Parathyroid adenoma (tissue), 2 donors: Measurements from ENCODE around the gene NLRP13.

Experiments used
- H2AFZ ChIP-seq: fragments of 300-600 bp; sonication (generic); one replicate; pipeline ENCODE4 v1.7.0; 2017; ENCODE audit warnings: antibody characterized with exemption, mild to moderate bottlenecking
- H3K27ac ChIP-seq: fragments of 300-600 bp; sonication (generic); one replicate; pipeline ENCODE4 v1.7.0; 2017
- H3K27me3 ChIP-seq: fragments of 300-600 bp; sonication (generic); one replicate; pipeline ENCODE4 v1.7.0; 2017; ENCODE audit warnings: low read length; ENCODE audit not compliant: control insufficient read depth, insufficient read depth
- H3K36me3 ChIP-seq: fragments of 300-600 bp; sonication (generic); one replicate; pipeline ENCODE4 v1.7.0; 2017; ENCODE audit warnings: low read length; ENCODE audit not compliant: control insufficient read depth, insufficient read depth
- H3K4me1 ChIP-seq: fragments of 300-600 bp; sonication (generic); one replicate; pipeline ENCODE4 v1.7.0; 2017; ENCODE audit warnings: control low read depth
- H3K4me2 ChIP-seq: fragments of 300-600 bp; sonication (generic); one replicate; pipeline ENCODE4 v1.7.0; 2017; ENCODE audit warnings: low read length
- H3K4me3 ChIP-seq: fragments of 300-600 bp; sonication (generic); one replicate; pipeline ENCODE4 v1.7.0; 2017; ENCODE audit warnings: low read depth, low read length
- H3K79me2 ChIP-seq: fragments of 300-600 bp; sonication (generic); one replicate; pipeline ENCODE4 v1.7.0; 2017; ENCODE audit warnings: control low read depth
- H3K9ac ChIP-seq: fragments of 300-600 bp; sonication (generic); one replicate; pipeline ENCODE4 v1.7.0; 2017; ENCODE audit warnings: mild to moderate bottlenecking
- H3K9me3 ChIP-seq: fragments of 300-600 bp; sonication (generic); one replicate; pipeline ENCODE4 v1.7.0; 2017; ENCODE audit warnings: low read length; ENCODE audit not compliant: control insufficient read depth
- TF ChIP-seq, protein P1 (sequence below): fragments of 300-600 bp; sonication (generic); IDR thresholded peaks from one replicate; pipeline ENCODE4 v1.7.0; 2017; ENCODE audit warnings: antibody characterized with exemption, mild to moderate bottlenecking
- donor health status: primary hyperparathyroidism.

Gene NLRP13, protein sequence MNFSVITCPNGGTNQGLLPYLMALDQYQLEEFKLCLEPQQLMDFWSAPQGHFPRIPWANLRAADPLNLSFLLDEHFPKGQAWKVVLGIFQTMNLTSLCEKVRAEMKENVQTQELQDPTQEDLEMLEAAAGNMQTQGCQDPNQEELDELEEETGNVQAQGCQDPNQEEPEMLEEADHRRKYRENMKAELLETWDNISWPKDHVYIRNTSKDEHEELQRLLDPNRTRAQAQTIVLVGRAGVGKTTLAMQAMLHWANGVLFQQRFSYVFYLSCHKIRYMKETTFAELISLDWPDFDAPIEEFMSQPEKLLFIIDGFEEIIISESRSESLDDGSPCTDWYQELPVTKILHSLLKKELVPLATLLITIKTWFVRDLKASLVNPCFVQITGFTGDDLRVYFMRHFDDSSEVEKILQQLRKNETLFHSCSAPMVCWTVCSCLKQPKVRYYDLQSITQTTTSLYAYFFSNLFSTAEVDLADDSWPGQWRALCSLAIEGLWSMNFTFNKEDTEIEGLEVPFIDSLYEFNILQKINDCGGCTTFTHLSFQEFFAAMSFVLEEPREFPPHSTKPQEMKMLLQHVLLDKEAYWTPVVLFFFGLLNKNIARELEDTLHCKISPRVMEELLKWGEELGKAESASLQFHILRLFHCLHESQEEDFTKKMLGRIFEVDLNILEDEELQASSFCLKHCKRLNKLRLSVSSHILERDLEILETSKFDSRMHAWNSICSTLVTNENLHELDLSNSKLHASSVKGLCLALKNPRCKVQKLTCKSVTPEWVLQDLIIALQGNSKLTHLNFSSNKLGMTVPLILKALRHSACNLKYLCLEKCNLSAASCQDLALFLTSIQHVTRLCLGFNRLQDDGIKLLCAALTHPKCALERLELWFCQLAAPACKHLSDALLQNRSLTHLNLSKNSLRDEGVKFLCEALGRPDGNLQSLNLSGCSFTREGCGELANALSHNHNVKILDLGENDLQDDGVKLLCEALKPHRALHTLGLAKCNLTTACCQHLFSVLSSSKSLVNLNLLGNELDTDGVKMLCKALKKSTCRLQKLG

GRCh38 chr19:55931936-55932386 is at the start of gene NLRP13:
NLRP13 (minus strand) TSS chr19:55932336; CDS start chr19:55932311, 25 bp downstream.
- Histone ChIP-seq H3K27me3 (no peaks in the 10 kb centered on the region), H3K79me2 (no peaks in the 10 kb centered on the region), H3K4me1 (no peaks in the 10 kb centered on the region), H3K36me3 (no peaks in the 10 kb centered on the region), H3K4me3 (no peak within 1 kb of the TSS), H3K4me2 (no peak within 1 kb of the TSS), H3K27ac (no peak within 1 kb of the TSS), H2AFZ (no peak within 1 kb of the TSS), H3K9ac (no peak within 1 kb of the TSS), H3K9me3 (no peaks in the 10 kb centered on the region)
- TF ChIP-seq, protein P1, sequence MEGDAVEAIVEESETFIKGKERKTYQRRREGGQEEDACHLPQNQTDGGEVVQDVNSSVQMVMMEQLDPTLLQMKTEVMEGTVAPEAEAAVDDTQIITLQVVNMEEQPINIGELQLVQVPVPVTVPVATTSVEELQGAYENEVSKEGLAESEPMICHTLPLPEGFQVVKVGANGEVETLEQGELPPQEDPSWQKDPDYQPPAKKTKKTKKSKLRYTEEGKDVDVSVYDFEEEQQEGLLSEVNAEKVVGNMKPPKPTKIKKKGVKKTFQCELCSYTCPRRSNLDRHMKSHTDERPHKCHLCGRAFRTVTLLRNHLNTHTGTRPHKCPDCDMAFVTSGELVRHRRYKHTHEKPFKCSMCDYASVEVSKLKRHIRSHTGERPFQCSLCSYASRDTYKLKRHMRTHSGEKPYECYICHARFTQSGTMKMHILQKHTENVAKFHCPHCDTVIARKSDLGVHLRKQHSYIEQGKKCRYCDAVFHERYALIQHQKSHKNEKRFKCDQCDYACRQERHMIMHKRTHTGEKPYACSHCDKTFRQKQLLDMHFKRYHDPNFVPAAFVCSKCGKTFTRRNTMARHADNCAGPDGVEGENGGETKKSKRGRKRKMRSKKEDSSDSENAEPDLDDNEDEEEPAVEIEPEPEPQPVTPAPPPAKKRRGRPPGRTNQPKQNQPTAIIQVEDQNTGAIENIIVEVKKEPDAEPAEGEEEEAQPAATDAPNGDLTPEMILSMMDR, result no peak

GRCh38 chr19:55980415-55980814 is 48.3 kb upstream of the NLRP13 start:
- Histone ChIP-seq H3K4me3 (no peak overlapping the region), H3K9me3 (no peaks in the 10 kb centered on the region), H3K36me3 (no peaks in the 10 kb centered on the region)

DNA sequence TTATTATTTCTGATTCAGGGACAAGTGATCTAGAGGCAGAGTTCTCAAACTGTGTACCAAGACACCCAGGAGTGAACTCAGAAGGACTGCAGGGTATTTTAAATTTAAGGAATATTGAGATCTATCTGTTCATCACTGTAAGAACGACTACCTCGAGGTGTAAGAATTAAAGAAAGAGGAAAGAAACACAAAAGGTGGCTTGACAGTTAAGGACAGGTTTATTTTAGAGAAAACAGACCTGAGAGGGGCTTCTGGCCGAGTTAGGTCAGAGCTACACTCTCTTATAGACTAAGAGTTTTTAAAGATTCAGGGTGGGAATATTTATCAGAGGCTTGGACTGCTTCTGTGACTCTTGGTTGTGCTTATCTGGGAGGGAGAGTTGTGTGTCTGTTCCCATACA is 41.8 kb upstream of the NLRP13 start:
- H3K4me1 ChIP-seq, result peaks cover 5% of the 10 kb centered on the region
- no peaks in the 10 kb centered on the region for H3K79me2 ChIP-seq
- no peaks in the 10 kb centered on the region for H3K27me3 ChIP-seq
- no peaks in the 10 kb centered on the region for H3K36me3 ChIP-seq
- TF ChIP-seq, protein P1, result no peak
- H3K4me2 ChIP-seq, result no peak overlapping the region
- no peak overlapping the region for H3K4me3 ChIP-seq
- no peak overlapping the region for H3K9ac ChIP-seq
- H2AFZ ChIP-seq, result no peak overlapping the region
- peaks cover 4% of the 10 kb centered on the region for H3K9me3 ChIP-seq
- H3K27ac ChIP-seq, result no peak overlapping the region

More at GRCh38 chr19:55980415-55980814, 48.3 kb upstream of the NLRP13 start:
- Histone ChIP-seq H3K4me2 (no peak overlapping the region), H3K79me2 (no peaks in the 10 kb centered on the region), H3K4me1 (peaks cover under 1% of the 10 kb centered on the region), H3K27ac (no peak overlapping the region), H3K9ac (no peak overlapping the region), H3K27me3 (no peaks in the 10 kb centered on the region), H2AFZ (no peak overlapping the region)
- TF ChIP-seq, protein P1, result no peak

GRCh38 chr19:55962186-55962585 is 30.1 kb upstream of the NLRP13 start:
- Histone ChIP-seq H3K4me3 (no peak overlapping the region), H3K36me3 (no peaks in the 10 kb centered on the region), H3K9me3 (no peaks in the 10 kb centered on the region), H3K9ac (no peak overlapping the region), H3K27ac (no peak overlapping the region), H3K4me2 (no peak overlapping the region), H3K27me3 (no peaks in the 10 kb centered on the region), H2AFZ (no peak overlapping the region), H3K4me1 (peaks cover 2% of the 10 kb centered on the region), H3K79me2 (no peaks in the 10 kb centered on the region)
- TF ChIP-seq, protein P1, result no peak
